ENCODE measurements around the gene DPYSL3.
A peak's percentile ranks its signal among the peaks of the same experiment; 100 is the strongest.

DPYSL3 gene

DNA sequence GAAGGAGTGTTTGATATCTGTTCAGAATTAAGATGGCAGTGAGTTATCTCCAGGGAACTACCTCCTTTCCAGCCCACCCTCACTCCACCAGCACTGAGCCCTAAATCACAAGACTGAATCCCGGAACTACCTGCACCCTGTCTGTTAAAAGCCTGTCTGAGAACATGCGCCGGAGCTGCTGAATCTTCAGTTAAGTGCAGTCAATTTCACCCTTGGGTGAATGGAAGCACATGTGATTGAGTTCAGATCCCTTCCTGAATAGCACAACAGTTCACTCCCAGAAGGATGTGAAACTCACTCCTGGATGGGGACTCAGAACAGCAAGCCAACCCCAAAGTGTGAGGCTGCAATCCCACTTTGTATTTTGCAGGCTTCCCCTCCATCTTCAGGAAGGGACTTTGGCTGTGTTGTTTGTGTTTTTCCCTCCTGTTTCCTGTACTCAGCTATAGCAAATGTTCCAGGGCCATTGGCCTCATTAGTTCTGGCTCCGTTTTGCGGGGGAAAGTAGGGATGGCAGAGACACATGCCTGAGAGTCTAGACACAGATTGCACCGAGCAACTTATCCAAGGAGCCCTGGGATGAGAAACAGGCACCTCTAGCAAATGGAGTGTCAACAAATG is 43.4 kb downstream of the DPYSL3 start:
- TF ChIP-seq, protein P1, sequence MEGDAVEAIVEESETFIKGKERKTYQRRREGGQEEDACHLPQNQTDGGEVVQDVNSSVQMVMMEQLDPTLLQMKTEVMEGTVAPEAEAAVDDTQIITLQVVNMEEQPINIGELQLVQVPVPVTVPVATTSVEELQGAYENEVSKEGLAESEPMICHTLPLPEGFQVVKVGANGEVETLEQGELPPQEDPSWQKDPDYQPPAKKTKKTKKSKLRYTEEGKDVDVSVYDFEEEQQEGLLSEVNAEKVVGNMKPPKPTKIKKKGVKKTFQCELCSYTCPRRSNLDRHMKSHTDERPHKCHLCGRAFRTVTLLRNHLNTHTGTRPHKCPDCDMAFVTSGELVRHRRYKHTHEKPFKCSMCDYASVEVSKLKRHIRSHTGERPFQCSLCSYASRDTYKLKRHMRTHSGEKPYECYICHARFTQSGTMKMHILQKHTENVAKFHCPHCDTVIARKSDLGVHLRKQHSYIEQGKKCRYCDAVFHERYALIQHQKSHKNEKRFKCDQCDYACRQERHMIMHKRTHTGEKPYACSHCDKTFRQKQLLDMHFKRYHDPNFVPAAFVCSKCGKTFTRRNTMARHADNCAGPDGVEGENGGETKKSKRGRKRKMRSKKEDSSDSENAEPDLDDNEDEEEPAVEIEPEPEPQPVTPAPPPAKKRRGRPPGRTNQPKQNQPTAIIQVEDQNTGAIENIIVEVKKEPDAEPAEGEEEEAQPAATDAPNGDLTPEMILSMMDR (IDR thresholded peaks at IDR 0.05; ENCODE audit: insufficient read depth, low read length, poor library complexity, severe bottlenecking), result no peak
- no peak for DNase-seq (ENCODE audit: extremely low read depth, insufficient read length)
- no peaks in the 10 kb centered on the region for H3K36me3 ChIP-seq (ENCODE audit: control insufficient read depth, insufficient read depth, low read length)
- H3K27me3 ChIP-seq (replicated peaks; ENCODE audit: control insufficient read depth, insufficient read depth, low read length), result no peaks in the 10 kb centered on the region; the same call in 1 of the 2 replicates
- no peak overlapping the region for H3K4me3 ChIP-seq (replicated peaks; ENCODE audit: low read depth, low read length)

DNA sequence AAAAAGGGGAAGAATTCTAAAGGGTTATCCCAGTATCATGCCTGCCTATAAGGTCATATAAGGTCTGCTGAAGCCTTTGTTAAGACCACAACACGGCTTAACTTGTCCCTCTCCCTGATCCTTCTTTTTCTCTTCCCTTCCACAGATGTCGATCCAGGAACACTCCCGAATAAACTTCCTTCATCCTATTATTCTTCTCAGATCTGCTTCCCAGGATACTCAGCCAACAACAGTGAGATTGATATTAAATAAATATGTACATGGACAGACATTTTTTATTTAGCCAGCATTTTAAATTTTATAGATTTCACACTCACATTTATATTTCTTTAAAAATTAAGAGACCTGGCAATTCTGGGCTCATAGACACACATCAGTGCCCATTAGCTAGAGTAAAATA is 44.1 kb downstream of the DPYSL3 start:
- Histone ChIP-seq H3K36me3 (ENCODE audit: control insufficient read depth, insufficient read depth, low read length) (no peaks in the 10 kb centered on the region), H3K4me3 (replicated peaks; ENCODE audit: low read depth, low read length) (no peak overlapping the region), H3K27me3 (replicated peaks; ENCODE audit: control insufficient read depth, insufficient read depth, low read length) (no peaks in the 10 kb centered on the region; the same call in none of the 2 replicates)
- TF ChIP-seq, protein P1 (IDR thresholded peaks at IDR 0.05; ENCODE audit: insufficient read depth, low read length, poor library complexity, severe bottlenecking), result no peak
- no peak for DNase-seq (ENCODE audit: extremely low read depth, insufficient read length)

DNA sequence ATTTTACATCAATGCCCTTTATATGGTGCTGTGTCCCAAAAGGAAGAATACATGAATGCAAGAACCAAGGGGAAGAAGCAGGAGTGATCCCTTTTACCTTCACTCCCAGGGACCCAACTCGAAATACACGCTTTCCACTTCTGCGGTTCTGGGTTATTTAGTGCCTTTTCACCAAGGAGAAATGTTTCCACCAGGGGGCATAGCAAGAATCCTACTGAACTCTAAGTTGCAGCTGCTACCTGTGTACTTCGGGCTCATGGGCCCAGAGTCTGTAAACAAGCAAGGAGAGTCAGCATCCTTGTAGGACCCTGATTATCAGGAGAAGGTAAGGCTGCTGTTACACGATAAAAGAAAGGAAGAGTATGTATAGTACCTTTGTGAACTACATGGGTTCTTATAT is 45.7 kb downstream of the DPYSL3 start:
- no peak for DNase-seq (ENCODE audit: extremely low read depth, insufficient read length)
- TF ChIP-seq, protein P1 (IDR thresholded peaks at IDR 0.05; ENCODE audit: insufficient read depth, low read length, poor library complexity, severe bottlenecking), result peak; percentile 46
- no peak overlapping the region for H3K4me3 ChIP-seq (replicated peaks; ENCODE audit: low read depth, low read length)
- H3K36me3 ChIP-seq (ENCODE audit: control insufficient read depth, insufficient read depth, low read length), result no peaks in the 10 kb centered on the region
- peaks cover 1% of the 10 kb centered on the region; the same call in 1 of the 2 replicates for H3K27me3 ChIP-seq (replicated peaks; ENCODE audit: control insufficient read depth, insufficient read depth, low read length)

DNA sequence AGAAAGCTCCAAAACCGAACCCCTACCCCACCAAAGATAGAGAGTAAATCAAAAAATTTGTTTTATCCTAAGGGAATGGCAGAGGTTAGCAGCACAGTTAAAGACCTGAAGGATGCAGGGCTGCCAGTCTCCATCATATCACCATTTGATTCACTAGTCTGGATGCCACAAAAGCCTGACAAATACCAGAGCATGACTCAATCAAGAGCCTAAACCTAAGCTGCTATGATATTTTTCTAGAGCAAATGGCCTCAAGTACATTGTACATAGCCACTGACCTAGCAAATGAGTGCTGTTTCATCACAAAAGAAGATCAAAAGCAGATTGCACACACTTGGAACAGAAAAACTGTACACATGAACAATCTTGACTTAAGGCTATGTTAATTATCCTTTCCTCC is 48.0 kb downstream of the DPYSL3 start:
- no peak for DNase-seq (ENCODE audit: extremely low read depth, insufficient read length)
- Histone ChIP-seq H3K36me3 (ENCODE audit: control insufficient read depth, insufficient read depth, low read length) (no peaks in the 10 kb centered on the region), H3K27me3 (replicated peaks; ENCODE audit: control insufficient read depth, insufficient read depth, low read length) (peaks cover 1% of the 10 kb centered on the region; the same call in 1 of the 2 replicates), H3K4me3 (replicated peaks; ENCODE audit: low read depth, low read length) (no peak overlapping the region)
- TF ChIP-seq, protein P1 (IDR thresholded peaks at IDR 0.05; ENCODE audit: insufficient read depth, low read length, poor library complexity, severe bottlenecking), result no peak

DNA sequence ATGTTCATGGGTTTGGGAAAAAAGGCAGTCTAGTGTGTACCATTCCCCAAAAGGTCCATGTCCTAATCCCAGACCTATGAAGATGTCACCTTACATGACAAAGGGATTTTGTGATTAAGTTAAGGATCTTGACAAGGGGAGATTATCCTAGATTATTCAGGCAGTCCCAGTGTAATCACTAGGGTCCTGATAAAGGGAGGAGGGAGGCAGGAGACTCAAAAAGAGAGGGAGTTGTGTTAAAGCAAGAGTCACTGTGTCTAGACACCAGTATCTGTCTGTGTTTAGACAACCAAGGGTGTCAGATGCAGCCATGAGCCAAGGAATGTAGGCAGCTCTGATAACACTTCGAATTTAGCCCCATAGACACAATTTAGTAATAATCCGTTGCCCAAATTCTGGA is 49.5 kb downstream of the DPYSL3 start:
- no peaks in the 10 kb centered on the region for H3K36me3 ChIP-seq (ENCODE audit: control insufficient read depth, insufficient read depth, low read length)
- H3K4me3 ChIP-seq (replicated peaks; ENCODE audit: low read depth, low read length), result no peak overlapping the region
- peaks cover 1% of the 10 kb centered on the region; the same call in 1 of the 2 replicates for H3K27me3 ChIP-seq (replicated peaks; ENCODE audit: control insufficient read depth, insufficient read depth, low read length)
- TF ChIP-seq, protein P1 (IDR thresholded peaks at IDR 0.05; ENCODE audit: insufficient read depth, low read length, poor library complexity, severe bottlenecking), result no peak
- DNase-seq (ENCODE audit: extremely low read depth, insufficient read length), result no peak

DNA sequence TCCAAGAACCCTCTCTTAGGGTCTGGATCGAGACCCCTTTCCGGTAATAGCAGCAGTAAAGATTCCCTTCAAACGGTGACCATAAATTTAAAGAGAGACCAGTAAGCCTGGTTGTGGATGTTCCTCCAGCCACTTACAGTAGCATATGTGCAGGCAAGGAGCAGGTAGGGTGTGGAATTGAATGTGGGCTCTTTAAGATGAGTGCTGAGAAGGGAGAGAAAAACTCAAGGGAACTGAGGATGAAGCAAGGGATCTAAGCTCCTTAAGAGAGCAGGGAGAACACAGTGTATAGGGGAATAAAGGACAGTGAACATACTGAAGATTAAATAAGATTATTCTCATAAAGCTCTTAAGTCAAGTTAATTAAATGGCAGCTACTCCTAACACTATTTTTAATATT is 51.3 kb downstream of the DPYSL3 start:
- H3K4me3 ChIP-seq (replicated peaks; ENCODE audit: low read depth, low read length), result no peak overlapping the region

More for the DNA sequence above, 51.3 kb downstream of the DPYSL3 start:
- H3K36me3 ChIP-seq (ENCODE audit: control insufficient read depth, insufficient read depth, low read length), result no peaks in the 10 kb centered on the region
- H3K27me3 ChIP-seq (replicated peaks; ENCODE audit: control insufficient read depth, insufficient read depth, low read length), result peaks cover 1% of the 10 kb centered on the region; the same call in 1 of the 2 replicates
- TF ChIP-seq, protein P1 (IDR thresholded peaks at IDR 0.05; ENCODE audit: insufficient read depth, low read length, poor library complexity, severe bottlenecking), result no peak
- DNase-seq (ENCODE audit: extremely low read depth, insufficient read length), result no peak
